NCI-H82 treated with DMSO at 0.1 percent for 48 hours (cell line): ENCODE data around the gene AIFM1.

Experiments used
- DNase-seq: peaks from one replicate; lab custom pipeline; 2025; ENCODE audit not compliant: unreplicated experiment; lab: John Stamatoyannopoulos, UW

The AIFM1 gene

GRCh38 chrX:130165703-130166502, at the start of gene AIFM1:
Gene AIFM1 (minus strand): TSS chrX:130165841. CDS start chrX:130165656, 185 bp downstream.
- peak; percentile 89 for DNase-seq

DNA sequence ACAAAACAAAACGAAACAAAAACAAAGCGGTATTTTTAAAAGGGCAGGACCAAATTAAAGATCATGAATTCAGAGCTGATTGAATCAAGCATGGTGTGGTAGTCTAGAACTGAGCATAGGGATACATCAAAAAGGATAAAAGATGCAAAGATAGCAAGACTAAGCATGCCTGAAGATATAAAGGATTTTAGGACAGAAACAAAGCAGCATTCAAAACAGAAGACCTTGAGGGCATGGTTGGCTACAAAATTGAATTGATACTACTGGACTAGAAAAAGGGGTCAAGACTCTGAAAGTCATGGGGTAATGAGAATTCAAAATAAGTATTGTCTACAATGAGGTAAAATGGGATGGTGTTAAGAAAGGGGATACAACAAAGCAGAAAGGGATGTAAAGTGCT, 47.7 kb upstream of the AIFM1 start:
- DNase-seq, result no peak

DNA sequence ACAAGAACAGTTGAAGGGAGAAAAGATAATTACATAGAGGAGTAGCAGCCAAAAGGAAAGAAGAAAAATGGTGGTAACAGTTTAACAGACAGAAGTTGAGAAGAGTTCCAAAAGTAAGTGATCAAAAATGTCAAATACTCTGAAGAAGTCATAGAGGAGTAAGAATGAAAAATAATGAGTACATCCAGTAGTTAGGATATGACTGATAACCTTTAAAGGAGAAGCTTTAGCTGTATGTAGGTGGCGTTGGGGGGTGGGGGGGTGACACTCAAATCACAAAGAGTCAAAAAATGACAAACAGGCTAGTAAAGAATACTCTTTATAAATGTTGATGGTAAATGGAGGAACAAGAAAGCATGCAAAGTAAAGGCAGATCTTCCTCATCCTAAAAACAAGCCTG, 46.7 kb upstream of the AIFM1 start:
- no peak for DNase-seq

DNA sequence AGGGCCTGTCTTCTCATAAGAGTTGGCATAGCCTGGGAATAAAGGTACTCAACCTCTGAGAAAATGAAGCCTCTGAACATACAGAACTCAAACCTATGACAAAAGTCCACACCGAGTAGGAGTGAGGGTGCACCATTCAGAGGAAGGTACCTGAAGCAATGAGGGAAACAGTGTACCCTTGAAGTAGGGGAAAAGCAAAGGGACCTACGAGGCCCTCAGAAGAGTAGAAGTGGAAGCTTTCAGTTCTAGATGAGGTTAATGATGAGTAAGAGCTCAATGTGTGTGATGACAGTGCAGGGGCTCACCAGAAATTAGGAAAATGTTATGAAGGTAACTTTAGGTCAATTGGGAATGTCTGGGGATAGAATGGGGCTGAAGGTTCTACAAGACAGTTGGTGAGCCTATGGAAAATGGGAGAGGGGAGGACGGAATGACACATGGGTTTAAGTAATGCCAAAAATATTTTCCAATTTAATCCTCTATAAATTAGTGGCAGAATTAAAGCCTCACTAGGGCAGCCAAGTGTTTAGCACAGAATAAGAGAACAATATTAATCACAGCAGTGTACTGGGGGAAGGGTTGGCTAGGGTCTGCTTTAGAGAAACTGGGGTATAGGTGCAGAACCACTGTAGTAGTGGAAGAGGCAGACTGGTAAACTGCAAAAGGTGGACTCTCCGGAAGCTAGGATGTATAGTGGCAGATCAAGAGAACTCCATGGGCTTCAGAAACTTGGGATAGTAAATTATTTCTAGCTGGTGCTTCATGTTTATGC, 46.0 kb upstream of the AIFM1 start:
- no peak for DNase-seq

DNA sequence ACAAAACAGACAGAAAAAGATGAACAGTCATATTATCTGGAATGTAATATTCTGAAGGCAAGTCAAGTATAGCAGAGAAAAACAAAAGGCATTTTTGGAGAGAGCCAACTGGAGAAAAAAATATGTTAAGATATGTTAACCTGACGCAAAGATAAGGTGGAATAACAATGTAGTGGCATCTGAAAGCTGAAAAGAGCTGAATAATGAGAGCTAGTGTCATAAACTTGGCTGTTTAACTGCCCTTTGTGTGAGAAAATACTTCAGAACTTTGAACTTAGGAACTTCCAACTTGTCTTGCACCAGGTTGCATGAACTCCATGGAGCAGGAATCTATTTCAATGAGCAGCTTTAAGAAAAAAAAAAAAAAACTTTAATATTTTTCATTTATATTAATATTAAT, 39.0 kb upstream of the AIFM1 start:
- no peak for DNase-seq

- DNase-seq, result no peak
Measured at GRCh38 chrX:130197464-130197863, 31.8 kb upstream of the AIFM1 start.

GRCh38 chrX:130196466-130196865, 30.8 kb upstream of the AIFM1 start:
- DNase-seq, result no peak

DNA sequence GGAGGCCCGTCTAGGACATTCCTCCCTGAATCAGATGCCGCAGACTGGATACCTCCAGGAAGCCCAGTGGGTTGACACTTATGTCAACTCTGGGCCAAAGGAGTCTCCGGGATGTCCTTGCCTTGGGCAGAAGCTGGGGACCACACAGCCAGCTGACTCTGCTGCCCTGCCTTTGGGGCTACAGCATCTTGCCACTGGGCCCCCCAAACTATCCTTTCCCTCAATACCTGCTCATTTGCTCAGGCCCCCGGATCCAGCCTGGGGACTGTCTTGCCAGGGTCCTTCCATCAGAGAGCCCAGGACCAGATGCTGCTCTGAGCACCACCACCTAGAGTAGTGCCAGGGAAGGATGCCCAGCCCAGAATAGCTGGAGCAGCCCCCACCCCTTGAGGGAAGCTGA, 25.2 kb upstream of the AIFM1 start:
- DNase-seq, result no peak

DNA sequence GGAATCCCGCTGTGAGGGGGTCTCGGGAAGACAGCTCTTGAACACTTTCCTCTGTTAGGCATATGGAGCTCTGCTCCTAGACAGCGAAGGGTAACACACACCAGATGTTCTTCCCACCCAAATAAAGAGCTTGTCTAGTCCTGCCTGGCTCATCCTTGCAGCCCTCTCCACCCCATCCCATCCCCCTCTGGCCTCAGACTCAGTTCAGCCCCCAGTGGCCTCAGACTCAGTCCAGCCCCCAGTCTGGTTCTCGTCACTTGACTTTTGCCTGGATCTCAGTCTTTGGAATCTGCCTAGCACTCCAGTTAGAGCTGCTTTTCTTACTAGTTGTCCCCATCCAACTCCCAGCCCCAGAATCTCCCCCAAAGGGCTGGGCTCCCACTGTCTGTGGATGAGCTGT, 21.0 kb upstream of the AIFM1 start:
- DNase-seq, result no peak

GRCh38 chrX:130184857-130185256, 19.2 kb upstream of the AIFM1 start:
- DNase-seq, result no peak

DNA sequence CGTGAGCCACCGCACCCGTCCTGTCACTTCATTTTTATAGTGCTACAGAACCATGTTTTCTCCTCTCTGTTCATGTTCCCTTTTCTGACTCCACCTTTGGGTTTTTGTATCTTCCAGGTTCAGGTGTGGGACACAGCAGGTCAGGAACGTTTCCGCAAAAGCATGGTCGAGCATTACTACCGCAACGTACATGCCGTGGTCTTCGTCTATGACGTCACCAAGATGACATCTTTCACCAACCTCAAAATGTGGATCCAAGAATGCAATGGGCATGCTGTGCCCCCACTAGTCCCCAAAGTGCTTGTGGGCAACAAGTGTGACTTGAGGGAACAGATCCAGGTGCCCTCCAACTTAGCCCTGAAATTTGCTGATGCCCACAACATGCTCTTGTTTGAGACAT, 18.5 kb upstream of the AIFM1 start:
- no peak for DNase-seq

DNA sequence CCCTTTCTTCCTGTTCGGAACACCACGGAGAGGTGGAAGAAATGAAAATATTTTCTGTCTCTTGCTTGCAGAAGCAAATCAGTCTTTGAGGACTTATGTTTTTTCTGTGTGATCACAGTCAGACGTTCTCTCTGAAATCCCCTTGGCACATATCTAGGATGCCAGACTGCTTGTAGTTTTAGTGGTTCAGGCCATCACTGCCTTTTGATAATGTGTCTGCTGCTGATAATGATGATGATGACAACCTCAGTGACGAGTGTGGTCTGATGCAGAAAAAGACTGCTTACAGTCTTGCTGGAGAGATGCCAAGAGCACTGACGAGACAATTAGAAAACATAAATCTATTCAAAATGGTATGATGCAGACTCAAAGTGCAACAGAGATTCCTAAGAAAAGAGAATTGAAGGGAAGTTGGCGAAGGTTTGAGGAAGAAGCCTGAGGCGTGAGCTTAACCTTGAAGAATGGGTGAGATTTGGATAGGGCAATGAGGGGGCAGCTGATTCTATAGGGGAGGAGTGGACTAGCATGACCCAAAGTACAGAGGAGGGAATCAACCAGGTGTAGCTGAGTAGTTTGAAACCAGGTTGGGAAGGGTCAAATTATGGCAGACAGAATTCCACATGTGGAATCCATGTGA, 14.1 kb upstream of the AIFM1 start:
- no peak for DNase-seq

DNA sequence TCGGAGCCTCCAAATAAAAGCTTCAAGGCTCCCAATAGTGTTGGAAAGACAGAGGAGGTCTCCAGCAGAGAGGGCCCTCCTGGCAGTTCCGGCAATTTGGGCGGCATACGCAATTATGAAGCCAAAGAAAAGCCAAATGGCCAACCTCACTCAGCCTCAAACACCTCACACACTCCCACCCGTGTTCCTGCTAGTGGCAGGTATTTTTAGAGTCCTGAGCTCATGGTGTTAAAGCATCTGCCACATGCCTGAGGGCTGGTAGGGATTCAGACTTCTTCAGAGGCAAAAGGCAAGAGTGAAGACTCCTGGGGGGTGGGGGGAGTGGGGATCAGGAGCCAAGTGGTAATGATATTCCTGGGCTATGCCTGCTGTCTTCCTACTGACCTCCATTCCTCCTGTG, 13.5 kb upstream of the AIFM1 start:
- no peak for DNase-seq

- no peak for DNase-seq
Measured at GRCh38 chrX:130176942-130177341, 11.3 kb upstream of the AIFM1 start.

DNA sequence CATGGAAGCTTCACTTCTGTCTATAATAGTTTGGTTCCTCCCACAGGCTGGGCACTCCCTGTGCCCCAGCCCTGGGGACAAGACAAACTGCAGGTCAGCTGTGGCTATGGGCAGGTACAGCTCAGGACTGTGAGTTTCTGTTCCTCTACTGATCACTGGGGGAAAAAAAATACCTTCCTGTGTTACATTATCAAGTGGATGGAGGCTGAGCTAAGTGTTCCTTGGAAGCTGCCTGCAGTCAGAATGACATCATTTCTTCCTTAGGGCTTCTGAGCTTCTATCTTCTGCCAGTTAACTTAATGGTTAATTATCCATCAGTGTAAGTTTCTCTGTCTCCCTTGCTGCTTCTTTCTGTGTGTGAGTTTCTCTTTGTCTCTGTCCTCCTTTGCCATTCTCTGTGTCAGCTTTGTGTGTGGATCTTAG, 10.7 kb upstream of the AIFM1 start:
- no peak for DNase-seq

GRCh38 chrX:130174937-130175336, 9.3 kb upstream of the AIFM1 start:
- DNase-seq, result no peak

GRCh38 chrX:130174045-130174704, 8.5 kb upstream of the AIFM1 start:
- DNase-seq, result no peak

DNA sequence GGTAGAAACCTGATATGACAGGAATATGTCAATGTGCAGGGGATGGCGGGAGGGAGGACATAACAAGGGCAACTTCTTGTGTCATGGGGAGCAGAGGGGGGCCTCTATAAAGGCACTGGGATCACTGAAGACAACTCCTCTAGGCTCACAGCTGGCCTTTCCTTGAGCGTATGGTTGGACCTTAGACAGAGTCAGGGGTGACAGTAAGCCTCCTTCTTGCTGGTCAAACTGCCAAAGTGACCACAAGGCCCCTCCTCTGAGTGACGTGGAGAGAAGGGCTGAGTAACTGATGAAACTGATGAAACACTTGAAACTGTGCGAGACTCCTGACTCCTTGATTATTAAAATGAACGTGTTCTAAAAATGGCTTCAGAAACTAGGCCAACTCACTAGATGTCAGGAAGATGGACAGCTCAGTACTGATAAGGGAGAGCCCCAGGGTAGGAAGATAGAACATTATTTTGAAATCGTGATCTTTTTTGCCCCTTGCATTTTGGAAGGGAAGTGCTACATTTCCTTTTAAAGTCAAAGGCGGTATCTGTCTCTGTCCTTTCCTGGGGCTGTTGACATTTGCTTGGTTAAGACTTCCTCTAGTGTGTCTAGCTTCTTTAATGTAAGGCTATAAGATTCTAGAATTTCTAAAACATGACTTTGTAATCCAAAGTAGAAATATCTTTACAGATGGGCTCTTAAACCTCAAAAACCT, 7.7 kb upstream of the AIFM1 start:
- DNase-seq, result no peak

GRCh38 chrX:130172127-130172845, 6.6 kb upstream of the AIFM1 start:
- DNase-seq, result no peak

DNA sequence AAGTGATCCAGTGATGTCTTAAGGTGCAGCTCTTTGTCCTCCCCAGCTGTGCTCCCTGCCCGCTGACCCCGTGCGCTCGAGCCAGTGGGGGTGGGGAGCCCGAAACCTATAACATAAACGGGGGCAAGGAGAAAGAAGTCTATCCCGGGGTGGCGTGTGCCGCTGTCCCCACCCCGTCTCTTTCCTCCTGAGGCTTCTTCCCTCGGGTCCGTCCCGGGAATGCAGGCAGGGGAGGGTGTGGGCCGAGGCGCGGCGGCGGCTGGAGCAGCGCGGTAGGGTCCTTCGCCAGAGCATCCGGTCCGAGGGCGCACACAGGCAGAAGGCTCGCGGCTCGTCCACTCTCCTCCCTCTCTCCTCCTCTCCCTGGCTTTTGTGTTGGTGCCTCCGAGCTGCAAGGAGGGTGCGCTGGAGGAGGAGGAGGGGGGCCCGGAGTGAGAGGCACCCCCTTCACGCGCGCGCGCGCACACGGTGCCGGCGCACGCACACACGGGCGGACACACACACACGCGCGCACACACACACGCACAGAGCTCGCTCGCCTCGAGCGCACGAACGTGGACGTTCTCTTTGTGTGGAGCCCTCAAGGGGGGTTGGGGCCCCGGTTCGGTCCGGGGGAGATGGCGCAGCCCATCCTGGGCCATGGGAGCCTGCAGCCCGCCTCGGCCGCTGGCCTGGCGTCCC, 5.9 kb upstream of the AIFM1 start, which contains the start of gene RAB33A:
Gene RAB33A, plus strand, starts transcription at position 517 of the 681 bp plus-strand sequence. Its CDS starts 101 bp downstream, at position 618.
- no peak for DNase-seq
